GM18951 (cell line): ENCODE measurements around the gene PLCL2.

ENCODE experiments used
- POLR2A ChIP-seq: IDR thresholded peaks from 4 replicates; pipeline ENCODE4 v1.6.1; 2011; ENCODE audit warnings: mild to moderate bottlenecking; ENCODE audit not compliant: insufficient read length, insufficient read depth; ENCODE audit errors: extremely low read depth
- in situ Hi-C: fragments of 300-500 bp; cut with MboI; formaldehyde crosslinking; loops from one replicate; pipeline ENCODE4 v1.12.0; 2022; ENCODE audit warnings: low sequenced_read_pairs, mixed read lengths, inconsistent platforms; ENCODE audit not compliant: unreplicated experiment

PLCL2 gene

GRCh38 chr3:16923112-16923511 is 38.4 kb downstream of the PLCL2 start:
- in situ Hi-C loops: no loop called here

GRCh38 chr3:16927485-16927884 is 42.7 kb downstream of the PLCL2 start:
- in situ Hi-C loops: no loop called here

More at GRCh38 chr3:16923112-16923511, 38.4 kb downstream of the PLCL2 start:
- TF ChIP-seq POLR2A: no peak

GRCh38 chr3:16928386-16929132 is 43.8 kb downstream of the PLCL2 start:
- in situ Hi-C loops: no loop called here
- no peak for TF ChIP-seq POLR2A

More at GRCh38 chr3:16927485-16927884, 42.7 kb downstream of the PLCL2 start:
- TF ChIP-seq POLR2A: no peak

GRCh38 chr3:16929311-16929710 is 44.6 kb downstream of the PLCL2 start:
- in situ Hi-C loops: no loop called here
- no peak for TF ChIP-seq POLR2A

GRCh38 chr3:16932877-16933276 is 48.1 kb downstream of the PLCL2 start:
- in situ Hi-C loops: no loop called here
- no peak for TF ChIP-seq POLR2A

- in situ Hi-C loops: no loop called here
- TF ChIP-seq POLR2A: no peak
These were observed 51.0 kb downstream of the PLCL2 start for GRCh38 chr3:16935781-16936180.

GRCh38 chr3:16936233-16936632 is 51.5 kb downstream of the PLCL2 start:
- TF ChIP-seq POLR2A: no peak
- in situ Hi-C loops: no loop called here

- in situ Hi-C loops: no loop called here
- TF ChIP-seq POLR2A: no peak
These were observed 52.0 kb downstream of the PLCL2 start for GRCh38 chr3:16936676-16937230.

- no peak for TF ChIP-seq POLR2A
- in situ Hi-C loops: no loop called here
These were observed 52.6 kb downstream of the PLCL2 start for GRCh38 chr3:16937326-16937845.

- in situ Hi-C loops: no loop called here
- TF ChIP-seq POLR2A: no peak
These were observed 56.3 kb downstream of the PLCL2 start for GRCh38 chr3:16940769-16941700.

- in situ Hi-C loops: no loop called here
- no peak for TF ChIP-seq POLR2A
These were observed 58.2 kb downstream of the PLCL2 start for GRCh38 chr3:16942955-16943354.

- no peak for TF ChIP-seq POLR2A
- in situ Hi-C loops: no loop called here
These were observed 59.1 kb downstream of the PLCL2 start for GRCh38 chr3:16943857-16944256.

- TF ChIP-seq POLR2A: no peak
- in situ Hi-C loops: no loop called here
These were observed 59.6 kb downstream of the PLCL2 start for GRCh38 chr3:16944356-16944755.
